HK-2 (cell line): ENCODE measurements around the gene TPST1.
"Not testable (repeated sequence)": the region's sequence is repeated elsewhere in the genome, so short reads cannot be mapped to it uniquely, and the experiment has no call there.

Experiments used
- DNase-seq: peaks from one replicate; pipeline ENCODE4 v3.0.0-alpha.2; 2018; ENCODE audit not compliant: unreplicated experiment

TPST1 gene

GRCh38 chr7:66188645-66189044 is 16.5 kb upstream of the TPST1 start:
- DNase-seq: no peak

- DNase-seq: no peak
Measured at GRCh38 chr7:66189695-66190503, 15.2 kb upstream of the TPST1 start.

- no peak for DNase-seq
Measured at GRCh38 chr7:66190504-66190857, 14.7 kb upstream of the TPST1 start.

- no peak for DNase-seq
Measured at GRCh38 chr7:66193146-66193725, 11.9 kb upstream of the TPST1 start.

- no peak for DNase-seq
Measured at GRCh38 chr7:66198469-66198868, 6.7 kb upstream of the TPST1 start.

- DNase-seq: no peak
Measured at GRCh38 chr7:66198956-66199355, 6.2 kb upstream of the TPST1 start.

GRCh38 chr7:66202441-66202840 is 2.7 kb upstream of the TPST1 start:
- DNase-seq: no peak

- DNase-seq: no peak
Measured at GRCh38 chr7:66205741-66206090, 582 bp downstream of the TPST1 start.

- DNase-seq: no peak
Measured at GRCh38 chr7:66206119-66206933, 1.2 kb downstream of the TPST1 start.

GRCh38 chr7:66206934-66207240 is 1.8 kb downstream of the TPST1 start:
- no peak for DNase-seq

GRCh38 chr7:66207540-66207939 is 2.4 kb downstream of the TPST1 start:
- DNase-seq: no peak

- DNase-seq: no peak
Measured at GRCh38 chr7:66211429-66211828, 6.3 kb downstream of the TPST1 start.

- DNase-seq: no peak
Measured at GRCh38 chr7:66213637-66214036, 8.5 kb downstream of the TPST1 start.

- no peak for DNase-seq
Measured at GRCh38 chr7:66216687-66217086, 11.6 kb downstream of the TPST1 start.

- no peak for DNase-seq
Measured at GRCh38 chr7:66219805-66220204, 14.7 kb downstream of the TPST1 start.

- DNase-seq: no peak
Measured at GRCh38 chr7:66221442-66221841, 16.3 kb downstream of the TPST1 start.

- DNase-seq: no peak
Measured at GRCh38 chr7:66227808-66228207, 22.7 kb downstream of the TPST1 start.

- DNase-seq: not testable (repeated sequence)
Measured at GRCh38 chr7:66231326-66232216, 26.4 kb downstream of the TPST1 start.

- no peak for DNase-seq
Measured at GRCh38 chr7:66233638-66234037, 28.5 kb downstream of the TPST1 start.

GRCh38 chr7:66236713-66237303 is 31.7 kb downstream of the TPST1 start:
- no peak for DNase-seq

GRCh38 chr7:66237906-66238772 is 33.0 kb downstream of the TPST1 start:
- peak; percentile 29 for DNase-seq
